Activated CD8-positive, alpha-beta memory T cell treated with anti-CD3 and anti-CD28 coated beads for 1 hour (primary cell): Measurements from ENCODE around the gene MC5R.
"Not testable (repeated sequence)": the region's sequence is repeated elsewhere in the genome, so short reads cannot be mapped to it uniquely, and the experiment has no call there.

ENCODE experiments used
- DNase-seq, 2 donors: peaks; one replicate each; pipeline ENCODE4 v3.0.0-alpha.2; 2020; ENCODE audit warnings: low read depth in 1 of 2; ENCODE audit errors: extremely low read depth in 1 of 2

MC5R gene

GRCh38 chr18:13836559-13836958 lies 12.6 kb downstream of the MC5R start:
- no peak for DNase-seq

GRCh38 chr18:13849791-13850190 lies 25.8 kb downstream of the MC5R start:
- no peak for DNase-seq

GRCh38 chr18:13862898-13863297 lies 38.9 kb downstream of the MC5R start:
- DNase-seq = not testable (repeated sequence)

GRCh38 chr18:13868501-13869271 lies 44.7 kb downstream of the MC5R start:
- no peak for DNase-seq

- no peak for DNase-seq
Observed at GRCh38 chr18:13871701-13872100, 47.8 kb downstream of the MC5R start.

GRCh38 chr18:13872373-13872772 lies 48.4 kb downstream of the MC5R start:
- no peak for DNase-seq

- no peak for DNase-seq
Observed at GRCh38 chr18:13872932-13873331, 49.0 kb downstream of the MC5R start.

- DNase-seq = no peak
Observed at GRCh38 chr18:13874558-13874957, 50.6 kb downstream of the MC5R start.
